ENCODE data around the gene CD8B2.
"Not testable (repeated sequence)": the region's sequence is repeated elsewhere in the genome, so short reads cannot be mapped to it uniquely, and the experiment has no call there.

The CD8B2 gene

GRCh38 chr2:106486551-106487385, at the start of gene CD8B2:
TSS of gene CD8B2 (plus strand) at chr2:106487364. CDS start at chr2:106487427, 63 bp downstream.
- DNase-seq: not testable (repeated sequence)

GRCh38 chr2:106461882-106462281, 25.3 kb upstream of the CD8B2 start:
- not testable (repeated sequence) for DNase-seq

GRCh38 chr2:106467516-106467915, 19.6 kb upstream of the CD8B2 start:
- DNase-seq: not testable (repeated sequence)

- not testable (repeated sequence) for DNase-seq
Observed at GRCh38 chr2:106468107-106468506, 19.1 kb upstream of the CD8B2 start, which contains the start of gene RGPD3. TSS of gene RGPD3 (minus strand) at chr2:106468413. CDS start at chr2:106468288, 125 bp downstream.

- not testable (repeated sequence) for DNase-seq
Observed at GRCh38 chr2:106470658-106471057, 16.5 kb upstream of the CD8B2 start.

GRCh38 chr2:106477647-106478046, 9.5 kb upstream of the CD8B2 start:
- not testable (repeated sequence) for DNase-seq

- DNase-seq: not testable (repeated sequence)
Observed at GRCh38 chr2:106479563-106479962, 7.6 kb upstream of the CD8B2 start.

GRCh38 chr2:106487386-106488191, 425 bp downstream of the CD8B2 start:
- DNase-seq: not testable (repeated sequence)

GRCh38 chr2:106489701-106490100, 2.5 kb downstream of the CD8B2 start:
- DNase-seq: not testable (repeated sequence)

- not testable (repeated sequence) for DNase-seq
Observed at GRCh38 chr2:106492399-106492798, 5.2 kb downstream of the CD8B2 start.

- not testable (repeated sequence) for DNase-seq
Observed at GRCh38 chr2:106492913-106493312, 5.7 kb downstream of the CD8B2 start.

- not testable (repeated sequence) for DNase-seq
Observed at GRCh38 chr2:106498549-106498948, 11.4 kb downstream of the CD8B2 start.

GRCh38 chr2:106500350-106500749, 13.2 kb downstream of the CD8B2 start:
- DNase-seq: not testable (repeated sequence)

- not testable (repeated sequence) for DNase-seq
Observed at GRCh38 chr2:106502351-106502750, 15.2 kb downstream of the CD8B2 start.

GRCh38 chr2:106504192-106504591, 17.0 kb downstream of the CD8B2 start:
- DNase-seq: not testable (repeated sequence)

- DNase-seq: not testable (repeated sequence)
Observed at GRCh38 chr2:106504787-106505186, 17.6 kb downstream of the CD8B2 start.

- DNase-seq: not testable (repeated sequence)
Observed at GRCh38 chr2:106506002-106506687, 19.0 kb downstream of the CD8B2 start.

GRCh38 chr2:106508660-106509373, 21.7 kb downstream of the CD8B2 start:
- DNase-seq: not testable (repeated sequence)

GRCh38 chr2:106509374-106509770, 22.2 kb downstream of the CD8B2 start:
- not testable (repeated sequence) for DNase-seq

- DNase-seq: not testable (repeated sequence)
Observed at GRCh38 chr2:106510791-106511190, 23.6 kb downstream of the CD8B2 start.

- DNase-seq: not testable (repeated sequence)
Observed at GRCh38 chr2:106511476-106511901, 24.3 kb downstream of the CD8B2 start.

- not testable (repeated sequence) for DNase-seq
Observed at GRCh38 chr2:106511934-106512333, 24.8 kb downstream of the CD8B2 start.

Data from NCI-H187 (cell line).